Measurements from ENCODE around the gene POLD1.
"Not testable (repeated sequence)": the region's sequence is repeated elsewhere in the genome, so short reads cannot be mapped to it uniquely, and the experiment has no call there.

DNA sequence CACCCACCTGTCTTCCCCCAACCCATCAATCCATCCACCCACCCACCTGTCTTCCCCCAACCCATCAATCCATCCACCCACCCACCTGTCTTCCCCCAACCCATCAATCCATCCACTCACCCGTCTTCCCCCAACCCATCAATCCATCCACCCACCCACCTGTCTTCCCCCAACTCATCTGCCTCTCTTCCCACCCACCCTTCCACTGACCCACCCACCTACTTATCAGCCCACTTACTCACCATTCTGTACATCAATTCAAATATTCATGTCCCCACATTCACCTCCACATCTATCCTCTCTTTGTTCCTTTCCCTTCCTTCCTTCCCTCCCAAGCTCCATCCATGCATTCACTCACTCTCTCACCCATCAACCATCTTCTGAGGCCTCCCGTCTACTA, 55.0 kb downstream of the POLD1 start:
- TF ChIP-seq, protein P1, sequence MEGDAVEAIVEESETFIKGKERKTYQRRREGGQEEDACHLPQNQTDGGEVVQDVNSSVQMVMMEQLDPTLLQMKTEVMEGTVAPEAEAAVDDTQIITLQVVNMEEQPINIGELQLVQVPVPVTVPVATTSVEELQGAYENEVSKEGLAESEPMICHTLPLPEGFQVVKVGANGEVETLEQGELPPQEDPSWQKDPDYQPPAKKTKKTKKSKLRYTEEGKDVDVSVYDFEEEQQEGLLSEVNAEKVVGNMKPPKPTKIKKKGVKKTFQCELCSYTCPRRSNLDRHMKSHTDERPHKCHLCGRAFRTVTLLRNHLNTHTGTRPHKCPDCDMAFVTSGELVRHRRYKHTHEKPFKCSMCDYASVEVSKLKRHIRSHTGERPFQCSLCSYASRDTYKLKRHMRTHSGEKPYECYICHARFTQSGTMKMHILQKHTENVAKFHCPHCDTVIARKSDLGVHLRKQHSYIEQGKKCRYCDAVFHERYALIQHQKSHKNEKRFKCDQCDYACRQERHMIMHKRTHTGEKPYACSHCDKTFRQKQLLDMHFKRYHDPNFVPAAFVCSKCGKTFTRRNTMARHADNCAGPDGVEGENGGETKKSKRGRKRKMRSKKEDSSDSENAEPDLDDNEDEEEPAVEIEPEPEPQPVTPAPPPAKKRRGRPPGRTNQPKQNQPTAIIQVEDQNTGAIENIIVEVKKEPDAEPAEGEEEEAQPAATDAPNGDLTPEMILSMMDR (IDR thresholded peaks at IDR 0.05 in 8 of 11, conservative IDR thresholded peaks at IDR 0.05 in 3 of 11): not testable (repeated sequence)
- not testable (repeated sequence) for TF ChIP-seq POLR2A, POLR2AphosphoS5 (IDR thresholded peaks at IDR 0.05)
